HCT116 (cell line): Measurements from ENCODE around the gene ZC3H15. TPM values are rescaled to one million over a fixed set of nuclear protein-coding genes. Genes with fewer than 3 reads are reported as not detected.

Experiments
- ATAC-seq: fragments of 200-7000 bp; cut with Tn5 transposase; 2 replicates; pipeline ENCODE4 v1.9.1; 2020; ENCODE audit warnings: mild to moderate bottlenecking, moderate library complexity
- BruUV-seq: library from RNA; stranded (reverse); fragments of 400-500 nt; replicated peaks from 2 replicates; lab custom pipeline; 2021; lab: Mats Ljungman, UMichigan
- CTCF ChIA-PET: fragments of 300-600 bp; sonication (Branson Sonifier 250); formaldehyde crosslinking; loops from one replicate; lab custom pipeline; 2021; ENCODE audit warnings: antibody characterized with exemption; lab: Charles Lee
- POLR2A ChIA-PET: fragments of 300-600, 350-600 bp; sonication (Branson Sonifier 250); formaldehyde crosslinking; loops from one replicate; lab custom pipeline; 2021; ENCODE audit warnings: antibody characterized with exemption; lab: Charles Lee
- RAD21 ChIA-PET, 2 experiments: fragments of 300-600 bp; sonication (Branson Sonifier 250); formaldehyde crosslinking; loops; one replicate each; lab custom pipeline; 2023; ENCODE audit warnings: low total read pairs in 2 of 2; ENCODE audit not compliant: uncharacterized antibody in 2 of 2, unreplicated experiment in 2 of 2, low non-redundant PET in 1 of 2; lab: Charles Lee
- DNase-seq: peaks from one replicate; pipeline ENCODE4 v3.0.0-alpha.2; 2010; ENCODE audit warnings: low read depth, low spot score
- H2AFZ ChIP-seq: fragments of 200-600 bp; shearing (Covaris generic), sonication (generic); 2 replicates; pipeline ENCODE4 v1.6.1; 2017; ENCODE audit warnings: low read depth, mixed run types, mixed read lengths, antibody characterized with exemption, low read length; ENCODE audit not compliant: poor library complexity, severe bottlenecking
- H3K27ac ChIP-seq: 2 replicates; pipeline ENCODE4 v1.5.1; 2012; ENCODE audit warnings: low read depth, low read length
- H3K27me3 ChIP-seq: fragments of 200-600 bp; sonication (generic); 2 replicates; pipeline ENCODE4 v1.6.1; 2016; ENCODE audit warnings: mixed run types, low read length, mixed read lengths; ENCODE audit not compliant: insufficient read depth
- H3K36me3 ChIP-seq, 2 experiments: fragments of 200-500 bp in 1 of 2; fragments of 200-600 bp in 1 of 2; sonication (Bioruptor generic) in 1 of 2; sonication (generic) in 1 of 2; 2 replicates each; pipeline versions ENCODE4 v1.5.1 to v1.6.1; 2014 to 2016; ENCODE audit warnings: low read length in 2 of 2, inconsistent platforms in 1 of 2, mixed read lengths in 1 of 2, mixed run types in 1 of 2; ENCODE audit not compliant: insufficient read depth in 2 of 2, control insufficient read depth in 1 of 2
- H3K4me1 ChIP-seq, 2 experiments: fragments of 200-600 bp in 1 of 2; sonication (generic) in 1 of 2; 2 replicates each; pipeline versions ENCODE4 v1.5.1 to v1.6.1; 2012 to 2017; ENCODE audit warnings: low read length in 2 of 2, inconsistent platforms in 1 of 2, mild to moderate bottlenecking in 1 of 2, mixed read lengths in 1 of 2, mixed run types in 1 of 2, moderate library complexity in 1 of 2; ENCODE audit not compliant: insufficient read depth in 2 of 2, control insufficient read depth in 1 of 2
- H3K4me2 ChIP-seq: fragments of 200-600 bp; sonication (generic); 2 replicates; pipeline ENCODE4 v1.6.1; 2017; ENCODE audit warnings: mixed run types, low read length, mixed read lengths
- H3K4me3 ChIP-seq, 2 experiments: fragments of 200-600 bp in 1 of 2; sonication (generic) in 1 of 2; replicated peaks in 1 of 2; 2 replicates each; pipeline ENCODE4 v1.5.1; 2011 to 2016; ENCODE audit warnings: low read length in 2 of 2, control low read depth in 1 of 2, low read depth in 1 of 2, mild to moderate bottlenecking in 1 of 2, mixed read lengths in 1 of 2, mixed run types in 1 of 2
- H3K79me2 ChIP-seq: fragments of 200-600 bp; sonication (generic); 2 replicates; pipeline ENCODE4 v1.6.1; 2017; ENCODE audit warnings: mild to moderate bottlenecking, mixed run types, low read length, moderate library complexity, mixed read lengths; ENCODE audit not compliant: insufficient read depth
- H3K9ac ChIP-seq: fragments of 200-600 bp; sonication (generic); 2 replicates; pipeline ENCODE4 v1.6.1; 2016; ENCODE audit warnings: low read length, mixed read lengths
- H3K9me2 ChIP-seq: fragments of 200-600 bp; sonication (generic), shearing (Covaris generic); 2 replicates; pipeline ENCODE4 v1.6.1; 2017; ENCODE audit warnings: mixed run types, mild to moderate bottlenecking, moderate library complexity; ENCODE audit not compliant: insufficient read depth
- H3K9me3 ChIP-seq, 2 experiments: fragments of 200-500 bp in 1 of 2; fragments of 200-600 bp in 1 of 2; sonication (Bioruptor generic) in 1 of 2; sonication (generic) in 1 of 2; 2 replicates each; pipeline ENCODE4 v1.6.1; 2014 to 2017; ENCODE audit warnings: low read length in 2 of 2, mixed read lengths in 2 of 2, inconsistent platforms in 1 of 2, low read depth in 1 of 2, mild to moderate bottlenecking in 1 of 2, mixed run types in 1 of 2, moderate library complexity in 1 of 2; ENCODE audit not compliant: control insufficient read depth in 1 of 2, insufficient read depth in 1 of 2
- H4K20me1 ChIP-seq: fragments of 200-600 bp; sonication (generic), shearing (Covaris generic); 2 replicates; pipeline ENCODE4 v1.6.1; 2017; ENCODE audit warnings: mixed run types, mild to moderate bottlenecking, moderate library complexity; ENCODE audit not compliant: insufficient read depth
- EZH2phosphoT487 ChIP-seq: fragments of 200-600 bp; IDR thresholded peaks from 2 replicates; pipeline ENCODE4 v1.6.1; 2018; ENCODE audit warnings: antibody characterized with exemption, borderline replicate concordance
- FOSL1 ChIP-seq: IDR thresholded peaks from 2 replicates; pipeline ENCODE4 v1.6.1; 2012; ENCODE audit warnings: low read depth
- POLR2A ChIP-seq: IDR thresholded peaks from 2 replicates; pipeline ENCODE4 v1.7.0; 2011; ENCODE audit warnings: borderline replicate concordance; ENCODE audit not compliant: insufficient read depth, insufficient read length; ENCODE audit errors: extremely low read depth
- SP1 ChIP-seq: IDR thresholded peaks from 2 replicates; pipeline ENCODE4 v1.6.1; 2012; ENCODE audit warnings: low read depth
- YY1 ChIP-seq: IDR thresholded peaks from 2 replicates; pipeline ENCODE4 v1.6.1; 2011; ENCODE audit warnings: low read length, low read depth, moderate library complexity, mild to moderate bottlenecking; ENCODE audit not compliant: insufficient replicate concordance; ENCODE audit errors: extremely low read depth
- ZFX ChIP-seq: fragments of 450-650 bp; IDR thresholded peaks from 2 replicates; pipeline ENCODE4 v1.6.1; 2017
- intact Hi-C: fragments of 100-400 bp; cut with micrococcal nuclease; formaldehyde crosslinking; loops from 2 replicates; pipeline ENCODE4 v1.10.0; 2022
- total RNA-seq: library from RNA; stranded (reverse); gene quantifications from one replicate; pipeline ENCODE4 v1.2.1, GENCODE V29; 2021; ENCODE audit not compliant: unreplicated experiment
- TF ChIP-seq, protein P1 (sequence below): IDR thresholded peaks from 2 replicates; pipeline ENCODE4 v1.6.1; 2012; ENCODE audit warnings: low read depth
- TF ChIP-seq, protein P2 (sequence below): IDR thresholded peaks from 2 replicates; pipeline ENCODE4 v1.6.1; 2011; ENCODE audit warnings: mild to moderate bottlenecking, low read length, moderate library complexity; ENCODE audit not compliant: insufficient replicate concordance; ENCODE audit errors: extremely low read depth
- TF ChIP-seq, protein P3 (sequence below): IDR thresholded peaks from 2 replicates; pipeline ENCODE4 v1.6.1; 2012

ZC3H15 gene
- total RNA-seq, 1 experiment from 2014 or later, result 75.2 TPM

DNA sequence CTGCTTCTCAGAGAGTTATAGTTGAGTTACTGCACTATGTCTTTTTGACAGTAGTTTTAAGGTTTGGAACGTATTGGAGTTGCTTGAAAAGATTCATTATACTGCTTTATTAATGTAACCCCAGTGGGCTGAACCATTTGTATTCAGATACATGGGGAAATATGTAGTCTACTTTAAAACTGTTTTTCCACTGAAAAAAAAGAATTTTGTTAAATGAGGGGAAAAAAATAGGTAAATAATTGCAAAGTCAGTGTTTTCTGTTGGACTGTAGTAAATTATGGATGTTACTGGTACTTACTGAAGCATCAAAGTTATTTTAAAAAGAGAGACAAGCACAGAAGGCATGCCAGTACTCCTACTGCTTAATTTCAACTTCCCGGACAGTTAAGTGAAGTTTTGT is 36.4 kb downstream of the ZC3H15 start:
- no peaks in the 10 kb centered on the region for H3K79me2 ChIP-seq
- no peak overlapping the region for H3K4me2 ChIP-seq
- ChIA-PET POLR2A (no interaction called here), CTCF (no interaction called here), RAD21 (no interaction called here)
- H3K36me3 ChIP-seq, result no peaks in the 10 kb centered on the region
- no peak overlapping the region for H3K4me3 ChIP-seq
- TF ChIP-seq YY1, result no peak
- TF ChIP-seq SP1, result no peak
- no peak for TF ChIP-seq EZH2phosphoT487
- TF ChIP-seq, protein P1, sequence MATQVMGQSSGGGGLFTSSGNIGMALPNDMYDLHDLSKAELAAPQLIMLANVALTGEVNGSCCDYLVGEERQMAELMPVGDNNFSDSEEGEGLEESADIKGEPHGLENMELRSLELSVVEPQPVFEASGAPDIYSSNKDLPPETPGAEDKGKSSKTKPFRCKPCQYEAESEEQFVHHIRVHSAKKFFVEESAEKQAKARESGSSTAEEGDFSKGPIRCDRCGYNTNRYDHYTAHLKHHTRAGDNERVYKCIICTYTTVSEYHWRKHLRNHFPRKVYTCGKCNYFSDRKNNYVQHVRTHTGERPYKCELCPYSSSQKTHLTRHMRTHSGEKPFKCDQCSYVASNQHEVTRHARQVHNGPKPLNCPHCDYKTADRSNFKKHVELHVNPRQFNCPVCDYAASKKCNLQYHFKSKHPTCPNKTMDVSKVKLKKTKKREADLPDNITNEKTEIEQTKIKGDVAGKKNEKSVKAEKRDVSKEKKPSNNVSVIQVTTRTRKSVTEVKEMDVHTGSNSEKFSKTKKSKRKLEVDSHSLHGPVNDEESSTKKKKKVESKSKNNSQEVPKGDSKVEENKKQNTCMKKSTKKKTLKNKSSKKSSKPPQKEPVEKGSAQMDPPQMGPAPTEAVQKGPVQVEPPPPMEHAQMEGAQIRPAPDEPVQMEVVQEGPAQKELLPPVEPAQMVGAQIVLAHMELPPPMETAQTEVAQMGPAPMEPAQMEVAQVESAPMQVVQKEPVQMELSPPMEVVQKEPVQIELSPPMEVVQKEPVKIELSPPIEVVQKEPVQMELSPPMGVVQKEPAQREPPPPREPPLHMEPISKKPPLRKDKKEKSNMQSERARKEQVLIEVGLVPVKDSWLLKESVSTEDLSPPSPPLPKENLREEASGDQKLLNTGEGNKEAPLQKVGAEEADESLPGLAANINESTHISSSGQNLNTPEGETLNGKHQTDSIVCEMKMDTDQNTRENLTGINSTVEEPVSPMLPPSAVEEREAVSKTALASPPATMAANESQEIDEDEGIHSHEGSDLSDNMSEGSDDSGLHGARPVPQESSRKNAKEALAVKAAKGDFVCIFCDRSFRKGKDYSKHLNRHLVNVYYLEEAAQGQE, result no peak
- no peak for TF ChIP-seq ZFX
- TF ChIP-seq POLR2A, result no peak
- TF ChIP-seq, protein P2, sequence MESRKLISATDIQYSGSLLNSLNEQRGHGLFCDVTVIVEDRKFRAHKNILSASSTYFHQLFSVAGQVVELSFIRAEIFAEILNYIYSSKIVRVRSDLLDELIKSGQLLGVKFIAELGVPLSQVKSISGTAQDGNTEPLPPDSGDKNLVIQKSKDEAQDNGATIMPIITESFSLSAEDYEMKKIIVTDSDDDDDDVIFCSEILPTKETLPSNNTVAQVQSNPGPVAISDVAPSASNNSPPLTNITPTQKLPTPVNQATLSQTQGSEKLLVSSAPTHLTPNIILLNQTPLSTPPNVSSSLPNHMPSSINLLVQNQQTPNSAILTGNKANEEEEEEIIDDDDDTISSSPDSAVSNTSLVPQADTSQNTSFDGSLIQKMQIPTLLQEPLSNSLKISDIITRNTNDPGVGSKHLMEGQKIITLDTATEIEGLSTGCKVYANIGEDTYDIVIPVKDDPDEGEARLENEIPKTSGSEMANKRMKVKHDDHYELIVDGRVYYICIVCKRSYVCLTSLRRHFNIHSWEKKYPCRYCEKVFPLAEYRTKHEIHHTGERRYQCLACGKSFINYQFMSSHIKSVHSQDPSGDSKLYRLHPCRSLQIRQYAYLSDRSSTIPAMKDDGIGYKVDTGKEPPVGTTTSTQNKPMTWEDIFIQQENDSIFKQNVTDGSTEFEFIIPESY, result no peak
- TF ChIP-seq FOSL1, result no peak
- TF ChIP-seq, protein P3, sequence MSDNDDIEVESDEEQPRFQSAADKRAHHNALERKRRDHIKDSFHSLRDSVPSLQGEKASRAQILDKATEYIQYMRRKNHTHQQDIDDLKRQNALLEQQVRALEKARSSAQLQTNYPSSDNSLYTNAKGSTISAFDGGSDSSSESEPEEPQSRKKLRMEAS, result no peak
- no peak overlapping the region for H3K9ac ChIP-seq
- H3K4me1 ChIP-seq, result no peaks in the 10 kb centered on the region
- H2AFZ ChIP-seq, result no peak overlapping the region
- no TSS peak for BruUV-seq
- no peaks in the 10 kb centered on the region for H3K9me3 ChIP-seq
- no peaks in the 10 kb centered on the region for H4K20me1 ChIP-seq
- no peak for ATAC-seq
- intact Hi-C loops, result no loop called here
- no peak for DNase-seq
- no peak overlapping the region for H3K27ac ChIP-seq
- no peaks in the 10 kb centered on the region for H3K9me2 ChIP-seq
- no peaks in the 10 kb centered on the region for H3K27me3 ChIP-seq
